LNCaP clone FGC (cell line): ENCODE results near the gene DNM3.

Experiments
- DNase-seq: peaks from one replicate; pipeline ENCODE4 v3.0.0-alpha.2; 2011; ENCODE audit warnings: low read depth
- H3K4me3 ChIP-seq: 2 replicates; pipeline ENCODE4 v1.5.1; 2011; ENCODE audit warnings: mild to moderate bottlenecking, low read depth, low read length, control low read depth
- CTCF ChIP-seq: IDR thresholded peaks from 2 replicates; pipeline ENCODE4 v1.5.1; 2012; ENCODE audit warnings: mild to moderate bottlenecking; ENCODE audit not compliant: control insufficient read depth, insufficient read depth; ENCODE audit errors: extremely low read depth

Gene DNM3

DNA sequence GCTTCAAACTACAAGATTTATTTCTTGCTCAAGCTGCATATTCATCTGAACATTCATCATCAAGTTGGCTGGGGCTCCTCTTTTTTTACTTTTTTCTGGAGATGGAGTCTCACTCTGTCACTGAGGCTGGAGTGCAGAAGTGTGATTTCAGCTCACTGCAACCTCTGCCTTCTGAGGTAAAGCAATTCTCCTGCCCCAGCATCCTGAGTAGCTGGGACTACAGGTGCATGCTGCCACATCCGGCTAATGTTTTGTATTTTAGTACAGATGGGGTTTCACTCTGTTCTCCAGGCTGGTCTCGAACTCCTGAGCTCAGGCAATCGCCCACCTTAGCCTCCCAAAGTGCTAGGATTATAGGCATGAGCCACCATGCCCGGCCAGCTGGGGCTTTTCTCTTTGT is 490.9 kb downstream of the DNM3 start:
- TF ChIP-seq CTCF = no peak
- H3K4me3 ChIP-seq = no peak overlapping the region
- DNase-seq = no peak

- H3K4me3 ChIP-seq = no peak overlapping the region
- no peak for TF ChIP-seq CTCF
- DNase-seq = no peak
Observed at GRCh38 chr1:172335377-172335776, 494.1 kb downstream of the DNM3 start.

- TF ChIP-seq CTCF = no peak
- no peak overlapping the region for H3K4me3 ChIP-seq
- no peak for DNase-seq
Observed at GRCh38 chr1:172338295-172338735, 497.0 kb downstream of the DNM3 start.

GRCh38 chr1:172339842-172340241 is 498.5 kb downstream of the DNM3 start:
- no peak for TF ChIP-seq CTCF
- H3K4me3 ChIP-seq = no peak overlapping the region
- no peak for DNase-seq

- TF ChIP-seq CTCF = no peak
- no peak overlapping the region for H3K4me3 ChIP-seq
- DNase-seq = no peak
Observed at GRCh38 chr1:172340520-172340919, 499.2 kb downstream of the DNM3 start.

GRCh38 chr1:172341697-172342096 is 500.4 kb downstream of the DNM3 start:
- no peak overlapping the region for H3K4me3 ChIP-seq
- no peak for TF ChIP-seq CTCF
- peak; percentile 92 for DNase-seq

DNA sequence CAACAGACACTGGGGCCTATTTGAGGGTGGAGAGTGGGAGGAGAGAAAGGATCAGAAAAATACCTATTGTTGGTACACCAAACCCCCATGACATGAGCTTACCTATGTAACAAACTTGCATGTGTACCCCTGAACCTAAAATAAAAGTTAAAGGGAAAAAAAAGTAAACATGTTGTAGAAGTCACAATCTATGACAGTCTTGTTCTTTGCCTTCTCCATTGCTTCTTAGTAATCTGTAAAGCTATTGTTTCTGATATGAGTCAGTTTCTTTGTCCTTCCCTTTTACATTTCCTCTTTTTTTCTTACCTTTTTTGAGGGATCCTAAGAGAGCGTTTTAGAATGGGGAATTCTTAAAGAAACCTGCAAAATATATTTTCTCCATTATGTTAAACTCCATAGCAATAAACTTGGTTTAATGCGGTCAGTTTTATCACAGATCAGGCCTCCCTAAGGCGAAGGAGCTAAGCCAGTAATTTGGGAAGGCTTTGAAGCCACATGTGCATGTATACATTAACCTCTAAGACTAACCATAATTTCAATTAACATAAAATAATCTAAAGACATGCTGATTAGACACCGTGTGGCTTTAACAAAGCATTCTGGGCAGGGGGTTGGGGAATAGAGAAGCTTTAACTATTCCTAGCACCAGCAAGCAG is 501.4 kb downstream of the DNM3 start:
- no peak for DNase-seq
- H3K4me3 ChIP-seq = no peak overlapping the region
- TF ChIP-seq CTCF = no peak
